ENCODE measurements around the gene ARHGEF16.

ARHGEF16 gene

DNA sequence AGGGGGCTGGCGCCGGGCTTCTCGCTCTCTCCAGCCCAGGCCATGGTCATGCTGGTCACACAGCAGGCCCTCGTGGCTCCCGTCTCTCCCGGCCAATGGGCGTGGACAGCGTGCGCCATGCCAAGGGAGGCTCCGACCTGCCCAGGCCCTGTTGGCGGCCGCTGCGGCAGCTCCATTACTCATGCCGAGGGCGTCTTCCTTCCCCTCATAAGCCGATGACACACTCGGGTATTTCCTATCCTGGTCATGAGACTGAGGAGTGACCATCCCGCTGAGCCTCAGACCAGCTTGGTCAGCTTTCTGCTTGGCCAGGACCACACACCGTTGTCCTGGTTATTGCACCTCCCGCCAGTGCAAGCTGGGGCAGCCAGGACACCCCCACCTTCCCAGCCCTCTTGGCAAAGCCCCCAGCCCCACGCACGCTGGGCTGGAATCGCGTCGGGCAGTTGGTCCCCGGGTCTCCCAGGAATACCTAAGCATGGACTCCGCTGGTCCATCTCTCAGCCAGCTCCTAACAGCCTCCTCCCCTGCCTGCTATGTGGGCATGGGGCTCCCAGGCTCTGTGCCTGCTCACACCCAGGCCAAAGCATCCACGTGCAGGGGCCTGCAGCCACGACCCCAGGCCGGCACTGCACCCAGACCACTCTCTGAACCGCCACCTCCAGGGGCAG, 49.8 kb downstream of the ARHGEF16 start:
- FAIRE-seq = no peak

DNA sequence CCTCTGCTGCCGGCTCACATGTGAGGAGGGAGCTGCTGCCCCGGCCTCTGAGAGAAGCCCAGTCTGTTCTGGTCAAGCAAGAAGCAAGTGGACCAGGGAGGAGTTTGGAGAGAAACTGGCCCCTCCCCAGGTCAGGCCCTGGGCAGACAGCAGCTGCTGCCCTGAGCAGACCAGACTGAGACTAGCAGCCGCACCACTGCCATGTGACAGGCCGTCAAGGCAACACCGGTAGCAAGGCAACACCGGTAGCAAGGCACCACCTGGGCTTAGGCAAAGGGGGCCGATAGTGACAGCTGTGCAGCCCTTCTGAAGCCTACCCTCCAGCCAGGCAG, 50.3 kb downstream of the ARHGEF16 start:
- FAIRE-seq = no peak

DNA sequence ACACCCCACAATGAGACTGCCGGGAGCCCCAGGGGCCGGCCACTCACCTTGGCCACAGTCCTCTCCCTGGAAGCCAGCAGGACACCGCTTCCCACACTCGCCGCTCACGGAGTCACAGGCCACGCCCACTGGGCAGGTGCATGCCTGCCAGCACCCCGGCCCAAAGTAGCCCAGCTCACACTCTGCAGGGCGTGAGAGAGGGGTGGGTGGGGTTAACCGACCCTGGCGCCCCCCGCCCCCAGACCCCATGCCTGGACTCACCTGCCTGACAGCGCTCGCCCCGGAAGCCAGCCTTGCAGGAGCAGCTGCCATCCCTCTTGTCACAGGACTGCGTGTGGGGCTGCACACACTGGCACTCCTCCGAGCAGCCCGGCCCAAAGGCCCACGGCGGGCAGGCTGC, 50.7 kb downstream of the ARHGEF16 start:
- no peak for FAIRE-seq

DNA sequence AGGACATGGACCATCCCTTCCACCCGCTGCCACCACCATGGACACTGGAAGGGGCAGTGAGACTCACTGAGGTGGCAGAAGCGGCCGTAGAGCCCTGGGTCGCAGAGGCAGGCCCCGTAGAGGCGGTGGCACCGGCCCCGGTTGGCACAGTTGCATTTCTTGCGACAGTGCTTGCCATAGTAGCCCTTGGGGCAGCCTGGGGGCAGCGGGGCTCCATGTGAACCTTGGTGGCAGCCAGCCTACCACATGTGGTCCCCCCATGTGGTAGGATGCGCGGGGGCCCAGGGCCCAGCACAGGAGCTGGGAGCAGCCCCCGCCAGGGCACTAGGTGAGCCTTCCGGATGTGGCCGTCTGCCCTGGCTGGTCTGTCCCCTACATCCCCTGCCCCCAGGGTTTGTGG, 51.6 kb downstream of the ARHGEF16 start:
- FAIRE-seq = no peak

DNA sequence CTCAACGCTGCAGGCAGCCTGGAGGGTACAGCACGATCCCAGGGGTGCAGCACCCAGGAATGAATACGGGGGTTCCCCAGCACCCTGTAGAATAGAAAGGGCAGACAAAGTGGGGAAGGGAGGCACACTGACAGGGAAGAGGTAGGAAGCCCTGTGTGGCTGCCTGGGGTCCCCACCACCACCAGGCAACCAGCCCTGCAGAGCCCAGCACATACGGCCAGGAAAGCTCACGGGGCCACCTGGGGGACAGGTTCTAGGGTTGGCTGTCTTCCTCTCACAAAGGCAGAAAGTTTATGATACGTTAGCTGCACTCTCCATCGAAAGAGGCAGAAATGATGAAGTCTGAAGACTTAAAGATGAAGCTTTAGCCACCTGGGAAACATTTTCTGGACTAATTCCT, 52.5 kb downstream of the ARHGEF16 start:
- no peak for FAIRE-seq

DNA sequence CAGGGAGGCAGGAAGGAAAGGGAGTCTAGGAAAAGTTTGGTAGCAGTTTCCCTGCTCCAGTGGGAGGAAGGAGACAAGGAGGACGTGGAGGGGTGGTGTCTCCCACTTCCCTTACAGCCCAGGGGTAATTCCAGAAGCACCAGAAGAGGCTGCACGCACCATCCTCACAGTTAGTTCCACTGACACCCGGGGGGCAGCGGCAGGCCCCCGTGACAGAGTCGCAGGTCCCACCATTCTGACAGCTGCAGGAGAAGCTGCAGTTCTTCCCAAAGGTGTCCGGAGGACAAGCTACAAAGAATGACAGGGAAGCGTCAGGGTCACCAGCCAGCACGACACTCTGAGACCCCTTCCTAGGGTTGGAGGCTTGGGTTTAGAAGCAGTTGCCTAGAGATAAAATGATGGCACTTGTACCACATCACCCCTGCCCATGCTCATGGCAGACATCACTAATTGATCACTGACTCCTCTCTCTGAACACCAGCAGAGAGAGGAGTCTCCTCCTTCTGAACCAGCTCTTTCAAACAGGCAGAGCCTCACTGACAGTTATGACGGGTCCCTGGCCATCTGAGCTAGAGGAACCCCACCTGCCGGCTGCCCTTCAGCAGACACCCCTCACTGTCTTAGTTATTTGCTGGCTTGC, 53.3 kb downstream of the ARHGEF16 start:
- FAIRE-seq = no peak

DNA sequence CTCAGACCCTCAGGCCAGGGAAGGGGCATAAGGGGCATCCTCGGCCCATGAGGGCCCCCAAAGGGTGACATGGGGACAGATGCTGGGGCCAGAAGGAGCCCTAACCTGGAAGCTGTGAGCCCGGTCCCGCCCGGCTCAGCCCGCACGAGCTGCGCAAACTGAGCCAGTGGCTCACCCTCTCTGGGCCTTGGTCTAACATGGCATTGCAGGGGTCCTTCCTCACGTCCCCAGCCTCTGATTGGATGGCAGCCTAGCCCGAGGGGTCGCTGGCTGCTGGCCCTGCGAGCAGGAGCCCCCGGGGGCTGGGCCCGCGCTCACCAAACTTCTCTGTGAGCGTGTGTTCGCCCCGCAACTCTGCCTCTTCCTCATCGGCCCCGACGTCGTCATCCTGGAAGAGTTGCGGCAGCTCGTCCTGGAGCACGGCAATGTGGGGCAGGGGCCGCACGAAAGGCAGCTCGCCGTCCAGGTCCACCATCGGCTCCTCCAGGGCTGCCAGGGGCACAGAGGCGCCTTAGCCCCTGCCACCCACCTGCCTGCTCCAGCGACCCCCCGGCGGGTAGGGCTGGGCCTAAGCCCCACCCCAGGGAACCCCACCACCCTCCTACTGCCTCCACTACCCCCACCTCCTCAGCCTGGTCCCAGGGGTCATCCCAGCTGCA, 54.4 kb downstream of the ARHGEF16 start:
- FAIRE-seq = no peak

DNA sequence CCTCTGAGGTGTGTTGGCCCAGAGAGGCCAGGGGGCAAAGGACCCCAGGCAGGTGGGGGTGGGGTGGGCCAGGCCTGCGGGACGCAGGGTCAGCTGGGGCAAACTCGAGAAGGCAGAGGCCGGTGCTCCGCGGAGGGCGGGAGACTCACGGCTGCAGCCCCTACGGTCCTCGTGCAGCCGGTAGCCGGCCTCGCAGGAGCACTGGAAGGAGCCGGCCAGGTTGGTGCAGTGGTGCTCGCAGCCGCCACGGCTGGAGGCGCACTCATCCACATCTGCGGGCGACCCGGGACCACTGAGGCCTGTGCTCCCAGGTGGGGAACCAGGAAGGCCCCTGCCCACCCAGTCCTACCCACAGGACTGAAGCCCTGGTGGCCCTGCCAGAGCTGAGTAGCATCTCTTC, 55.3 kb downstream of the ARHGEF16 start:
- FAIRE-seq = no peak

DNA sequence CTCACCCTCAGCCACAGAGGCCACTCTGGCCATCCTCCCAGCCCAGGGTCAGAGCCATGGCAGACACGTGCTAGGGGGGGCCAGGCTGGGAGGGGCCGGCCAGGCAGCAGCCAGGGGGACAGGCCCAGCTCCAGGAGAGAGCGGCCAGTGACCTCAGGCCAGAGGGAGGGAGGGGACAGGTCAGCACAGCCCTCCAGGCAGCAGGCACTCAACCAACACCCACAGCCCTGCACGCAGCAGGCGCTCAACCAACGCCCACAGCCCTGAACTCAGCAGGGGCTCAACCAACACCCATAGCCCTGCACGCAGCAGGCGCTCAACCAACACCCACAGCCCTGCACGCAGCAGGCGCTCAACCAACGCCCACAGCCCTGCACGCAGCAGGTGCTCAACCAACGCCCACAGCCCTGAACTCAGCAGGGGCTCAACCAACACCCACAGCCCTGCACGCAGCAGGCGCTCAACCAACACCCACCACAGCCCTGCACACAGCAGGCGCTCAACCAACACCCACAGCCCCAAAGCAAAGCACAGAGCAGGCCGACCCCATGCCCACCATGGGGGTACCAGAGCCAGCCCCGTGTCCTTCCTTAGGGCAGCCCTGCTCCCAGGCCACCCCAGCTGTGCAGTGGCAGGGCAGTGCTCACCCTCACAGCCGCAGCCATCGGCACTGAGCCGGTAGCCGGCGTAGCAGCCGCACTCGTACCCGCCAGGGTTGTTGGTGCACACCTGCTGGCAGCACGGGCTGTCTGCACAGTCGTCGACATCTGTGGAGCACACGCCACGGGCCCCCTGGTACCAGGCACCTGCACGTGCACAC, 55.9 kb downstream of the ARHGEF16 start:
- FAIRE-seq = no peak

DNA sequence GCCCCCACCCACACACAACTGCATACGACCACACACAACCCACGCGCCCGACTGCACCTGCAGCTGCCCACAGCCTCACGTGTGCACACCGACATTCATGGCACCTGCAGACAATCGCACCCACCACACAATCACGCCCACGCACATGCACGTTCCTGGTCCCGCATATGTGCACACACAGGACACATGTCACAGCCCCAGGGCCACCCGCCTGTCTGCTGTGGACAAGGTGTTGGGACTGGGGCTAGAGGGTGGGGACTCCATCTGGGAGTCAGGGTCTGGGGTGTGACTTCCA, 56.4 kb downstream of the ARHGEF16 start:
- no peak for FAIRE-seq

DNA sequence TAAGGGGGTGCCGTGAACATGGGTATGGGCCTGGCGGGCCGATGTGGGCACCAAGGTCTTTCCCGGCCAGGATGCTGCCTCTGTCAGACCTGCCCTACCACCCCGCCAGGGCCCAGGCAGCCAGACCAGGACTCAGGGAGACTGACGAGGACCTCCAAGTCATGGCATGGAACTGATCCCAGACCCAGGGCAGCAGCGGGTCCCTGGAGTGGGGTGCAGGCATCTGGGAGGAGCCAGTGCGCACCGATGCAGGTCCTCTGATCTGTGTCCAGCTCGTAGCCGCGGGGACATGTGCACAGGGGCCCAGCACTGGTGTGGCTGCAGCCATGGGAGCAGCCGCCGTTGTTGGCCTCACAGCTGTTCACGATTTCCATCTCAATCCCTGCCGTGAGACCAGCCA, 56.8 kb downstream of the ARHGEF16 start:
- no peak for FAIRE-seq

DNA sequence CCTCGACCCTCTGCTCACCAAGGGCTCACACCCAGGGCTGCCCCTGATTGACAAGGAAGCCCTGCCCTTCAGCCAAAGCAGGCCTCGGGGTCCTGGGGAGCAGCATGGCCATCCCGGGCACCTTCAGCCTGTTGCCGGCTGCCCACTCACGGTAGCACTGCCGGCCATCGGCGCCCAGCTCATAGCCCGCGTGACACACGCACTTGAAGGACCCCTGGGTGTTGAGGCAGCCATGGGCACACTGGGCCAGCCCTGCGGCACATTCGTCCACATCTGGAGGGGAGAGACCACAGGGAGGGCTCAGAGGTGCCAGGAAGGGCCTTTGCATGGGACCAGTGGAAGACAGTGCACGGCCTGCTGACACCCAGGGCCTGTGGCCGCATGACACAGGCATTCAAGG, 57.4 kb downstream of the ARHGEF16 start:
- FAIRE-seq = no peak

DNA sequence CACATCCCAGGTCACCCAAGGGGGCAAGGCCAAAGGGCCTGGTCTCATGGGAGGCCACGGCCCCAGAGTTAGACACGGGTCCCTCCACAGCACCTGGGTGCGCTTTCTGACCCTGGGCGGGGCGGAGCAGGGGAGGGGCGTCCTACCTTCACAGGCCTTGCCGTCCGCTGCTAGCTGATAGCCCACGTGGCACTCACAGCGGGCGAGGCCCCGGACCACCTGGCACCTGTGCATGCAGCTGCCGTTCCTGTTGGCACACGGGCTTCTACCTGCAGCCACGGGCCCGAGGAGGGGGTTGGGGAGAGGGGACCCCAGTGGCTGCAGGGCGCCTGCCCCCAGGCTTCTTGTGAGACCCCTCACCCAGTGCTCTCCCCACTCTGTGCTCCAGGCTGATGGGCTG, 59.9 kb downstream of the ARHGEF16 start:
- FAIRE-seq = no peak

DNA sequence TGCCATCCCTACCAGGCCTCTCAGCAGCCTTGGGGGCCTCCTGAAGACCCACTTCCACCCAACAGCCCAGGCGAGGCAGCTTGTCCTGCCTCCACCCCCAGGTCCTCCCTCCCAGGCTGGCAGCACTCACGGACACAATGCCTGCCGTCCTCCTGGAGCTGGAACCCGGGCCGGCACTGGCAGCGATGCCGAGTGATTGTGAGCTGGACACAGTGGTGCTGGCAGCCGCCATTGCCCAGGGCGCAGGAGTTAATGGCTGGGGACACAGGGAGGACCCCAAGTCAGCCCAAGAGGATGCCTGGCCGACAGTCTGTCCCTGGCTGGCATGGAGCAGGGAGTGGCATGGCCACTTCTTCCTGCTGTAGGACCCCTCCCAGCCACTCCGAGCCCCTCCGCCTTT, 60.8 kb downstream of the ARHGEF16 start:
- no peak for FAIRE-seq

DNA sequence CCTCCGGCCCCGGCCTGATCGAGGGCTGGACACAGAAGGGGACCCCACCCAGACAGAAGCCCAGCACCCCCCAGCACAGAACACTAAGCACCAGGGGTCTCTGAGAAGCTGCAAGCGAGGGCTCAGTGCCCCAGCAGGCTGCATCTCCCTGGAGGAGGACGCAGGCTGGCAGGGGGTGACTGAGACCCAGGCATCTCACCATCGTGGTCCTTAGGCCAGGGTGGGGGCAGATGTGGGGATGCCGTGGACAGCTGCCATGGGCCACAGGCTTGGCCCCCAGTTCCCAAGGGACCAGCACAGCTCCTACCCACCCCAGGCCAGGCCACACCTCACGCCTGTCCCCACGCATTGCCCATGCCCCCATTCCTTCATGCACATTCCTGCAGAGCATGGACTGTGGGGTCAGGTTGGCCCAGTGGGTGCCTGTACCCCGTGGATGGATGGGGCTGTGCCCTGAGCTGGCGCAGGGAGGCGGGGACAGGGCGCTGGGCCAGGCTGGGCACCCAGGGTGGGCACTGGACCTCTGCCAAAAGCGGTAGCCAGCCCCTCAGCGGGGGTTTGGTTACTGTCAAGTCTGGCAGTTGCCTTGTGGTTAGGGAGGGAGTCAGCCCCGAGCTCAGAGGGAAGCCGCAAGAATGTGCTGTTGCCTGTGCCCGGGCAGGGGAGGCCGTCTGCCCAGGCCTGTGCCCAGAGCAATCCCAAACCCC, 61.5 kb downstream of the ARHGEF16 start:
- FAIRE-seq = no peak

DNA sequence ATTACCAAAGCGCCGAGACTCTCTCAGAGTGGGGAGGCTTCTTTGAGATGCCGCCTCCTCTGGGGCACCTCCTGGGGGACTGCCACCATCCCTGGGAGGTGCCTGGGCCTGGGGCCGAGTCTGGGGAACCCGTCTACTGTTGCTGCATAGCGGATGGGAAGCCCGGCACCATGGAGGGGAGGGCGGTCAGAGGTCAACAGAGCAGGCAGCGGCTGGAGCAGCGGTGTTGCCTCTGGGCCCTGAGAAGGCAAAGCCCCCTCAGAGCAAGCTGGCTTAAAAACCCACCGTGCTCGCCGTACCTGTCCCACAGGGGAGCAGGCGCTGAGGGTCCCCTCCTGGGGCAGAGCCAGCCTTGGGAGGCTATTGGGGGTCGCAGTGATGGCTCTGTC, 62.0 kb downstream of the ARHGEF16 start:
- FAIRE-seq = no peak

DNA sequence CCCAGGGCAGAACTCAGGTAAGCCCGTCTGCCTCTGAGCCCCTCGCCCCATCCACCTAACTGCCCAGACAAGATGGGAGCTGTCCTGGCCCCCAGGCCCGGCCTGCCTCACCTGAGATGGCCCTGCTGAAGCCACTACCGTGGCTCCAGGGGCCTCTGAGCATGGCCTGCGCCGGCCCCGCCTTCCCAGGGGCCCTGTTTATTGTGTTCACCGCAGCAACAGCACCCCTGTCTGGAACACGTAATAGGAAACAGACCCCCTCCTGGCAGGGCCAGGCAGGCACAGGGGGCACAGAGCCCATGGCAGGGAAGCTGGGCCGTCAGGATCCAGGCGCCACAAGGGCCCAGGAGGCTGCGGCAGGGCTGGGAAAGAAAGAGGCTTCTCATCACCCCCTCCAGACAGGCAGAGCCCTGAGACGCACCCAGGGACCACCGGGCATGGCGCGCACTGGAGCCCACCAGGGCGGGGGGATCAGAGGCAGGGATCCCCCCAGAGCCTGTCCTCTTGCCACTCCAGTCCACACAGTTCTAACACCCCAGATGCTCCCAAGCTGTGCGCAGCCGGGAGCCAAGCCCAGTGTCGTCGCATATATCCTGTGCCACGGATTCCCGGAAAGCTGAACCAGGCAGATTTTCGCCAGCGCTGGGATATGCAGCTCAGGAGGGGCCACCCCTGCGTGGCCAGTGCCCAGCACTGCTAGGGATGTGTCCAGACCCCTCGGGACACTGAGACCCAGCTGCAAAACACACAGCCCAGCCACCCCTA, 62.6 kb downstream of the ARHGEF16 start:
- no peak for FAIRE-seq

DNA sequence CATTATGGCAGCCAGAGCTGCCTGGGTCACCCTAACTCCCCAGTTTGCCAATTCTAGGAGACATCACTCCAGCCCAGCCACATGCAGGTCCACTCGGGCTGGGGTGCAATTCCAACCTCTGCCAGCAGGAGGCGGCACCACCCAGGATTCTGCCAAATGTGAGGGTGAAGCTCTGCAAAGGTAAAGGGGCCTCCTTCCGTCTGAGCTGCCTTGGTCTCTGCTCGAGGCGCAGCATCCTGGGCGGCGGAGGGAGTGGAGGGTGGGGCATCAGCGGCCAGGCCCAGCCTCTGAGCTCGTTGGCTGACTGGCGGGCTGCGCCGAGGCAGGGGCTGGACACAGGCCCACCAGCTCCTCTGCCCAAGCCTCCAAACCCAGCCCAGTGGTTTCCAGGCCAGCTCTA, 63.8 kb downstream of the ARHGEF16 start:
- FAIRE-seq = no peak

DNA sequence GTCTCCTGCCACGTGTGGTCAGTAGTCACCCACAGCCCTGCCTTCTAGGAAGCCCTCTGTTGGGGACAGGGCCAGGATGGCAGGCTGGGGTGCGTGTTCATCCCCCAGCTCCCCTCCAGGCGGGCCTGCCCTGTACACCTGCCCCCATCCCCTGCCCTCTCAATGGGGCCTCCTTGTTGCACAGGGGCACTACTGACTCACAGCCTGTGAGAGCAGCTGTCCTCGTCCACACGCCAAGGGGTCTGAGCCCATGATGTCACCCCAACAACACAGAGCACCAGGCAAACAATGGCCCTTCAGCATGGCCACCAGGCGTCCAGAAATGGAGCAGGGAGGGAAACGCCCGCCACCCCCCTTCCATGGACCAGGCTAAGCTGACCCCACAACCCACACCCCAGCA, 64.3 kb downstream of the ARHGEF16 start:
- no peak for FAIRE-seq

DNA sequence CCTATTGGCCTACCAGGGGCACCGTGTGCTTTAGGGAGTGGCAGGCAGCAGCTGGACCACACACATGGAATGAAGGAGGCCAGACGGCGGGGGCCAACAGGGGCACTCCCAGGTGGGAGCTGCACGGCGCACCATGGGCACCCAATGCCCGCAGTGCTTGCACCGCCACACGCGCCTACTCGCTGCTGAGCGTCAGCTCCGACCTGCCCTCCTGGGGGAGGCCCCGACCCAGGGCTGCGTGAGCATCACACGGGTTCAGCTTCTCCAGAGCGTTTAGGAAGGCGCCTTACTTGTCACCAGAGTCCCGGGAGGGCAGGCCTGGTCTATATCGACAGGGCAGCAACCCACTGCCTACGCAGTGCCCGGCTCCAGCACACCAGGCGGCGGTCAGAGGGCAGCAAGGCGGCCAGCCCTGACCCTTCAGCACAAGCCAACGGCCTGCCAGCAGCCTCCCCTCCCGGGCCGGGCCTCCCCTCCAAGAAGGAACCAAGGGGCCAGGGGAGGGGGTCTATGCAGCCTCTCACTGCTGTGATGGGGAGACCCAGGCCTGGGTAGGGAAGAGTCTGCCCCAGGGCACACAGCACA, 64.9 kb downstream of the ARHGEF16 start:
- FAIRE-seq = no peak

DNA sequence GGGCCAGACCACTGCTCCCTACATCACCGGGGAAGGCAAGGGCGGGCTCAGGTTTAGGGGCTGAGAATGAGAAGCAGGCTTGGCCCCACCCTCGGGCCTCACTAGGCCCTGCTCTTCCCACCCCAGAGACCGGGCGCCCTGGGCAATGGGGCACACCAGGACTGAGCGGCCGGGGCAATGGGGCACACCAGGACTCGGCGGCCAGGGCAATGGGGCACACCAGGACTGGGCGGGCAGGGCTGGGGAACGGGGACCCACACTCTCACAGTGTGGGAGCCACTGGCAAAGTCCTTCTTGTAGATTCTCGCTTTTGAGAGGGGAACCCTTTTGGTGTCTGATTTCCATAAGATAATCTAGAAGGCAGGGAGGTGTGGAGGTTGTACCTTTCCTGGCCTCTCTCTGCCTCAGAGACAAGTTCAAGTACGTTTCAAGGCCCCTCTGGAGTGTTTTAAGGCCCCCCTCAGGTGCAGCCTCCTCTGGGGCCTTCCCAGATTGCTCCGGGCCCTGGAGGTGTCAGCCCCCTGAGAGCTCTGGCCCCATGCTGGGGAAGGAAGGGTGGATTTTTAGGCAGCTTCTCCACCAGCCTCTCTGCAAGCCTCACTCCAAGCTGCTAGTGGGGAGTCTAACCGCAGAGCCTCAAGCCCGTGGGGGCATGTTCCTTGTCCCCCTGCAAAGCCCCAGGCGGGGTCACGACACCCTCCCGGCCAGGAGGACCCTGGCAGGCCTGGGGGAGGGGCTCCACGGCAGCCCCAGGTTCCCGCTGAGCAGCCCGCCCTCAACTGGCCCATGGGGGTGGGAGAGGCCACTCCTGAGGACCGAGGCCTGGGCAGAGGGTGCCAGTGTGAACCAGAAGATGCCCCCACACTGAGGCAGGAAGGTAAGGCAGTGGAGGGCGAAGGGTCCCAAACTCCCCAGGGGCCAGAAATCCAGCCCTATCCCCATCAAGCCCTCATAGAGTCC, 66.2 kb downstream of the ARHGEF16 start:
- no peak for FAIRE-seq

Measured in TTC549 (cell line).